ENCODE results near the gene CADM1.

The CADM1 gene

GRCh38 chr11:115349335-115350017 lies 154.7 kb downstream of the CADM1 start:
- Histone ChIP-seq H3F3A (ENCODE audit: control insufficient read depth, insufficient read depth) (no peaks in the 10 kb centered on the region), H4K20me1 (ENCODE audit: control insufficient read depth, insufficient read depth, low read depth, low read length) (no peaks in the 10 kb centered on the region), H3K79me2 (ENCODE audit: control insufficient read depth, low read length) (no peaks in the 10 kb centered on the region), H3K36me3 (ENCODE audit: control insufficient read depth, low read length) (no peaks in the 10 kb centered on the region), H3K4me1 (ENCODE audit: control insufficient read depth, low read length) (no peaks in the 10 kb centered on the region), H3K9me3 (ENCODE audit: control insufficient read depth, insufficient read depth, low read length) (no peaks in the 10 kb centered on the region), H3K4me3 (ENCODE audit: low read length) (no peak overlapping the region), H3K4me2 (ENCODE audit: low read length) (no peak overlapping the region), H3K27me3 (ENCODE audit: control insufficient read depth, low read length) (no peaks in the 10 kb centered on the region; the same call in 1 of the 2 replicates), H3K9me2 (replicated peaks; ENCODE audit: control insufficient read depth, low read length) (no peaks in the 10 kb centered on the region), H3K27ac (ENCODE audit: low read depth, low read length) (no peak overlapping the region)
- TF ChIP-seq CTCF (IDR thresholded peaks at IDR 0.05; ENCODE audit: low read depth, low read length, poor library complexity, severe bottlenecking), result no peak
- TF ChIP-seq EZH2phosphoT487 (IDR thresholded peaks at IDR 0.05; ENCODE audit: borderline replicate concordance, low read length), result no peak

GRCh38 chr11:115348416-115348815 lies 155.8 kb downstream of the CADM1 start:
- H3K79me2 ChIP-seq (ENCODE audit: control insufficient read depth, low read length), result no peaks in the 10 kb centered on the region
- H4K20me1 ChIP-seq (ENCODE audit: control insufficient read depth, insufficient read depth, low read depth, low read length), result no peaks in the 10 kb centered on the region
- no peaks in the 10 kb centered on the region for H3K36me3 ChIP-seq (ENCODE audit: control insufficient read depth, low read length)
- H3K27ac ChIP-seq (ENCODE audit: low read depth, low read length), result no peak overlapping the region
- H3K9me2 ChIP-seq (replicated peaks; ENCODE audit: control insufficient read depth, low read length), result no peaks in the 10 kb centered on the region
- no peak for TF ChIP-seq CTCF (IDR thresholded peaks at IDR 0.05; ENCODE audit: low read depth, low read length, poor library complexity, severe bottlenecking)
- no peak for TF ChIP-seq EZH2phosphoT487 (IDR thresholded peaks at IDR 0.05; ENCODE audit: borderline replicate concordance, low read length)
- H3K27me3 ChIP-seq (ENCODE audit: control insufficient read depth, low read length), result no peaks in the 10 kb centered on the region; the same call in 1 of the 2 replicates
- H3K4me3 ChIP-seq (ENCODE audit: low read length), result no peak overlapping the region
- no peaks in the 10 kb centered on the region for H3F3A ChIP-seq (ENCODE audit: control insufficient read depth, insufficient read depth)
- no peaks in the 10 kb centered on the region for H3K9me3 ChIP-seq (ENCODE audit: control insufficient read depth, insufficient read depth, low read length)
- H3K4me1 ChIP-seq (ENCODE audit: control insufficient read depth, low read length), result no peaks in the 10 kb centered on the region
- no peak overlapping the region for H3K4me2 ChIP-seq (ENCODE audit: low read length)

- H3K4me3 ChIP-seq (ENCODE audit: low read length), result no peak overlapping the region
- no peaks in the 10 kb centered on the region for H4K20me1 ChIP-seq (ENCODE audit: control insufficient read depth, insufficient read depth, low read depth, low read length)
- H3K4me1 ChIP-seq (ENCODE audit: control insufficient read depth, low read length), result no peaks in the 10 kb centered on the region
- no peaks in the 10 kb centered on the region for H3K27me3 ChIP-seq (ENCODE audit: control insufficient read depth, low read length)
- H3K36me3 ChIP-seq (ENCODE audit: control insufficient read depth, low read length), result no peaks in the 10 kb centered on the region
- H3K4me2 ChIP-seq (ENCODE audit: low read length), result no peak overlapping the region
- H3K79me2 ChIP-seq (ENCODE audit: control insufficient read depth, low read length), result no peaks in the 10 kb centered on the region
- no peaks in the 10 kb centered on the region for H3K9me2 ChIP-seq (replicated peaks; ENCODE audit: control insufficient read depth, low read length)
- no peaks in the 10 kb centered on the region for H3F3A ChIP-seq (ENCODE audit: control insufficient read depth, insufficient read depth)
- no peaks in the 10 kb centered on the region for H3K9me3 ChIP-seq (ENCODE audit: control insufficient read depth, insufficient read depth, low read length)
- TF ChIP-seq EZH2phosphoT487 (IDR thresholded peaks at IDR 0.05; ENCODE audit: borderline replicate concordance, low read length) (no peak), CTCF (IDR thresholded peaks at IDR 0.05; ENCODE audit: low read depth, low read length, poor library complexity, severe bottlenecking) (no peak)
- no peak overlapping the region for H3K27ac ChIP-seq (ENCODE audit: low read depth, low read length)
Measured at GRCh38 chr11:115347106-115347505, 157.1 kb downstream of the CADM1 start.
